ENCODE results near the gene HYLS1. TPM values are rescaled to one million over a fixed set of nuclear protein-coding genes. Genes with fewer than 3 reads are reported as not detected.
A peak's percentile ranks its signal among the peaks of the same experiment; 100 is the strongest.

The HYLS1 gene
- total and polyA plus RNA-seq, 9 of the 15 experiments (the other 6 are each of a cell fraction or from before 2014, with no cell fraction given): 2.7 to 8.2 (median 4.8) TPM

DNA sequence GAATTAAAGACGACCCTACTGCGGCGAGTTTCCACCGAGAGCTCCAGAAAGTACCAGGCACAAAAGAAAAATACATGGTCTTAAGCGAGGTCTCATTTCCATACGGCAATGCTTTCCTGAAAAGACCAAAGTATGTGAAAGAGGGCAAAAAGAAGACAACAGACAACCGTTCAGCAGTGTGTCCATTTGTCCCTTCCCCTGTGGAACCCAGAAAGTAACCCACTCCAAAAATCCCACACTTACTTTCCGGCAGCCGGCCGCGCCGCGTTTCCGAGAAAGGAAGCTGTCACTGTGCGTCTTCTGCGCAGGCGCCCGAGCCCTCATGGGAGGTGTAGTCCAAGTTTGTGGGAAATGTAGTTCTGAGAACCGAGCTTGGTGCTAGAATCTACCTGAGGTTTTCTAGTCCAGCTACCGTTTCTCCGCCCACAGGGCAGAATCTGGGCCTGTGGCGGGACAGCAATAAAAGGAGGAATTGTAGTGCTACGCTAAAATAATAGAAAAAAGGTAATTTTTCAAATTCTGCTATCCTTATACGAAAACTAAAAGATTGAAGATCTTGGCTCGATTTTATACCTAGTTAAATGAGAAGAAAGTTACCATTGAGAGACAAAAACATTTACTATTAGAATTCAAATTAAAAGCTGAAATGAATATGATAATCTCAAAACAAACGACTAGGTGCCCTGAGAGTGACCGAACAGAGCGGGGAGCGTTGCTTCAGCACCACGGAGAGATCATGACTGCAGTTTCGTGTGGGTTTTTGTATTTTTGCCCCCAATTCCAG is 15.7 kb downstream of the HYLS1 start, which contains the start of gene PUS3 (continued):
- TF ChIP-seq, protein P1, sequence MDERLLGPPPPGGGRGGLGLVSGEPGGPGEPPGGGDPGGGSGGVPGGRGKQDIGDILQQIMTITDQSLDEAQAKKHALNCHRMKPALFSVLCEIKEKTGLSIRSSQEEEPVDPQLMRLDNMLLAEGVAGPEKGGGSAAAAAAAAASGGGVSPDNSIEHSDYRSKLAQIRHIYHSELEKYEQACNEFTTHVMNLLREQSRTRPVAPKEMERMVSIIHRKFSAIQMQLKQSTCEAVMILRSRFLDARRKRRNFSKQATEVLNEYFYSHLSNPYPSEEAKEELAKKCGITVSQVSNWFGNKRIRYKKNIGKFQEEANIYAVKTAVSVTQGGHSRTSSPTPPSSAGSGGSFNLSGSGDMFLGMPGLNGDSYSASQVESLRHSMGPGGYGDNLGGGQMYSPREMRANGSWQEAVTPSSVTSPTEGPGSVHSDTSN (CRISPR knock-in tag; IDR thresholded peaks at IDR 0.05; ENCODE audit: low read depth): no peak
- TF ChIP-seq, protein P1 (tag; conservative IDR thresholded peaks at IDR 0.05; ENCODE audit: low read depth): no peak
- TF ChIP-seq, protein P2, sequence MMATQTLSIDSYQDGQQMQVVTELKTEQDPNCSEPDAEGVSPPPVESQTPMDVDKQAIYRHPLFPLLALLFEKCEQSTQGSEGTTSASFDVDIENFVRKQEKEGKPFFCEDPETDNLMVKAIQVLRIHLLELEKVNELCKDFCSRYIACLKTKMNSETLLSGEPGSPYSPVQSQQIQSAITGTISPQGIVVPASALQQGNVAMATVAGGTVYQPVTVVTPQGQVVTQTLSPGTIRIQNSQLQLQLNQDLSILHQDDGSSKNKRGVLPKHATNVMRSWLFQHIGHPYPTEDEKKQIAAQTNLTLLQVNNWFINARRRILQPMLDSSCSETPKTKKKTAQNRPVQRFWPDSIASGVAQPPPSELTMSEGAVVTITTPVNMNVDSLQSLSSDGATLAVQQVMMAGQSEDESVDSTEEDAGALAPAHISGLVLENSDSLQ (IDR thresholded peaks at IDR 0.05): peak; percentile 35; the same call in 1 of the 2 replicates
- TF ChIP-seq, protein P3, sequence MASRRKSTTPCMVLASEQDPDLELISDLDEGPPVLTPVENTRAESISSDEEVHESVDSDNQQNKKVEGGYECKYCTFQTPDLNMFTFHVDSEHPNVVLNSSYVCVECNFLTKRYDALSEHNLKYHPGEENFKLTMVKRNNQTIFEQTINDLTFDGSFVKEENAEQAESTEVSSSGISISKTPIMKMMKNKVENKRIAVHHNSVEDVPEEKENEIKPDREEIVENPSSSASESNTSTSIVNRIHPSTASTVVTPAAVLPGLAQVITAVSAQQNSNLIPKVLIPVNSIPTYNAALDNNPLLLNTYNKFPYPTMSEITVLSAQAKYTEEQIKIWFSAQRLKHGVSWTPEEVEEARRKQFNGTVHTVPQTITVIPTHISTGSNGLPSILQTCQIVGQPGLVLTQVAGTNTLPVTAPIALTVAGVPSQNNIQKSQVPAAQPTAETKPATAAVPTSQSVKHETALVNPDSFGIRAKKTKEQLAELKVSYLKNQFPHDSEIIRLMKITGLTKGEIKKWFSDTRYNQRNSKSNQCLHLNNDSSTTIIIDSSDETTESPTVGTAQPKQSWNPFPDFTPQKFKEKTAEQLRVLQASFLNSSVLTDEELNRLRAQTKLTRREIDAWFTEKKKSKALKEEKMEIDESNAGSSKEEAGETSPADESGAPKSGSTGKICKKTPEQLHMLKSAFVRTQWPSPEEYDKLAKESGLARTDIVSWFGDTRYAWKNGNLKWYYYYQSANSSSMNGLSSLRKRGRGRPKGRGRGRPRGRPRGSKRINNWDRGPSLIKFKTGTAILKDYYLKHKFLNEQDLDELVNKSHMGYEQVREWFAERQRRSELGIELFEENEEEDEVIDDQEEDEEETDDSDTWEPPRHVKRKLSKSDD (conservative IDR thresholded peaks at IDR 0.05; ENCODE audit: low read length): no peak
- TF ChIP-seq BACH1 (tag; IDR thresholded peaks at IDR 0.05): no peak
- TF ChIP-seq, protein P4, sequence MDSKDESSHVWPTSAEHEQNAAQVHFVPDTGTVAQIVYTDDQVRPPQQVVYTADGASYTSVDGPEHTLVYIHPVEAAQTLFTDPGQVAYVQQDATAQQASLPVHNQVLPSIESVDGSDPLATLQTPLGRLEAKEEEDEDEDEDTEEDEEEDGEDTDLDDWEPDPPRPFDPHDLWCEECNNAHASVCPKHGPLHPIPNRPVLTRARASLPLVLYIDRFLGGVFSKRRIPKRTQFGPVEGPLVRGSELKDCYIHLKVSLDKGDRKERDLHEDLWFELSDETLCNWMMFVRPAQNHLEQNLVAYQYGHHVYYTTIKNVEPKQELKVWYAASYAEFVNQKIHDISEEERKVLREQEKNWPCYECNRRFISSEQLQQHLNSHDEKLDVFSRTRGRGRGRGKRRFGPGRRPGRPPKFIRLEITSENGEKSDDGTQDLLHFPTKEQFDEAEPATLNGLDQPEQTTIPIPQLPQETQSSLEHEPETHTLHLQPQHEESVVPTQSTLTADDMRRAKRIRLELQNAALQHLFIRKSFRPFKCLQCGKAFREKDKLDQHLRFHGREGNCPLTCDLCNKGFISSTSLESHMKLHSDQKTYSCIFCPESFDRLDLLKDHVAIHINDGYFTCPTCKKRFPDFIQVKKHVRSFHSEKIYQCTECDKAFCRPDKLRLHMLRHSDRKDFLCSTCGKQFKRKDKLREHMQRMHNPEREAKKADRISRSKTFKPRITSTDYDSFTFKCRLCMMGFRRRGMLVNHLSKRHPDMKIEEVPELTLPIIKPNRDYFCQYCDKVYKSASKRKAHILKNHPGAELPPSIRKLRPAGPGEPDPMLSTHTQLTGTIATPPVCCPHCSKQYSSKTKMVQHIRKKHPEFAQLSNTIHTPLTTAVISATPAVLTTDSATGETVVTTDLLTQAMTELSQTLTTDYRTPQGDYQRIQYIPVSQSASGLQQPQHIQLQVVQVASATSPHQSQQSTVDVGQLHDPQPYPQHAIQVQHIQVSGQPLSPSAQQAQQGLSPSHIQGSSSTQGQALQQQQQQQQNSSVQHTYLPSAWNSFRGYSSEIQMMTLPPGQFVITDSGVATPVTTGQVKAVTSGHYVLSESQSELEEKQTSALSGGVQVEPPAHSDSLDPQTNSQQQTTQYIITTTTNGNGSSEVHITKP (IDR thresholded peaks at IDR 0.05; ENCODE audit: partially characterized antibody): peak; percentile 84
- peak; percentile 42 for TF ChIP-seq TBP (optimal IDR thresholded peaks at IDR 0.05; ENCODE audit: low read depth, low read length)
- peak; percentile 69 for TF ChIP-seq POLR2G (IDR thresholded peaks at IDR 0.05; ENCODE audit: low read depth, low read length)
- TF ChIP-seq RB1 (IDR thresholded peaks at IDR 0.05; ENCODE audit: low read depth): peak; percentile 52; the same call in 1 of the 2 replicates
- no peak for TF ChIP-seq XRCC5 (IDR thresholded peaks at IDR 0.05; ENCODE audit: low read depth, low read length)
- peak; percentile 57; the same call in 1 of the 2 replicates for TF ChIP-seq SPI1 (IDR thresholded peaks at IDR 0.05; ENCODE audit: borderline replicate concordance, low read depth, low read length)
- TF ChIP-seq SAFB (IDR thresholded peaks at IDR 0.05; ENCODE audit: borderline replicate concordance, low read depth, low read length): no peak
- TF ChIP-seq ZNF121 (CRISPR knock-in tag; conservative IDR thresholded peaks at IDR 0.05): no peak
- TF ChIP-seq ZNF41 (CRISPR knock-in tag; conservative IDR thresholded peaks at IDR 0.05): no peak
- TF ChIP-seq SETDB1 (IDR thresholded peaks at IDR 0.05; ENCODE audit: low read length): no peak
- no peak for TF ChIP-seq MEF2D (tag; conservative IDR thresholded peaks at IDR 0.05; ENCODE audit: low read depth)
- TF ChIP-seq ELF4 (CRISPR knock-in tag; IDR thresholded peaks at IDR 0.05): no peak
- no peak for TF ChIP-seq ZNF140 (CRISPR knock-in tag; IDR thresholded peaks at IDR 0.05)

Measured in K562 (cell line).